ENCODE measurements around the gene DIO1. TPM values are rescaled to one million over a fixed set of nuclear protein-coding genes. Genes with fewer than 3 reads are reported as not detected.

DIO1 gene
- total RNA-seq, 1 experiment from 2014 or later = not detected

- no peaks in the 10 kb centered on the region for H3K27me3 ChIP-seq (ENCODE audit: low read length)
- no peak for DNase-seq
- H3K4me2 ChIP-seq (ENCODE audit: low read depth, low read length, poor library complexity, severe bottlenecking) = no peak overlapping the region
- peaks cover 52% of the 10 kb centered on the region for H3K36me3 ChIP-seq (ENCODE audit: insufficient read depth, low read length)
- no peak overlapping the region for H3K9ac ChIP-seq (ENCODE audit: low read length)
- H3K4me3 ChIP-seq (ENCODE audit: low read length) = no peak overlapping the region
- no peaks in the 10 kb centered on the region for H4K20me1 ChIP-seq (ENCODE audit: insufficient read depth, low read depth, low read length)
- H3K27ac ChIP-seq (ENCODE audit: low read length) = no peak overlapping the region
- H2AFZ ChIP-seq (ENCODE audit: low read length) = no peak overlapping the region
- H3K4me1 ChIP-seq (ENCODE audit: low read length) = peaks cover 13% of the 10 kb centered on the region
- H3K9me3 ChIP-seq (ENCODE audit: low read length) = peaks cover 6% of the 10 kb centered on the region
- no peaks in the 10 kb centered on the region for H3K9me2 ChIP-seq (replicated peaks; ENCODE audit: insufficient read depth, low read length)
- peaks cover 80% of the 10 kb centered on the region for H3K79me2 ChIP-seq (ENCODE audit: low read length)
Measured at GRCh38 chr1:53938136-53938830, 44.3 kb downstream of the DIO1 start.

GRCh38 chr1:53942127-53942957, 48.4 kb downstream of the DIO1 start:
- no peak for DNase-seq
- H3K4me1 ChIP-seq (ENCODE audit: low read length) = peaks cover 33% of the 10 kb centered on the region
- no peak overlapping the region for H3K4me3 ChIP-seq (ENCODE audit: low read length)
- no peaks in the 10 kb centered on the region for H3K27me3 ChIP-seq (ENCODE audit: low read length)
- no peak overlapping the region for H3K27ac ChIP-seq (ENCODE audit: low read length)
- no peaks in the 10 kb centered on the region for H4K20me1 ChIP-seq (ENCODE audit: insufficient read depth, low read depth, low read length)
- H3K4me2 ChIP-seq (ENCODE audit: low read depth, low read length, poor library complexity, severe bottlenecking) = no peak overlapping the region
- H3K79me2 ChIP-seq (ENCODE audit: low read length) = peaks cover 80% of the 10 kb centered on the region
- no peaks in the 10 kb centered on the region for H3K9me2 ChIP-seq (replicated peaks; ENCODE audit: insufficient read depth, low read length)
- no peak overlapping the region for H3K9ac ChIP-seq (ENCODE audit: low read length)
- no peaks in the 10 kb centered on the region for H3K9me3 ChIP-seq (ENCODE audit: low read length)
- peaks cover 24% of the 10 kb centered on the region for H3K36me3 ChIP-seq (ENCODE audit: insufficient read depth, low read length)
- H2AFZ ChIP-seq (ENCODE audit: low read length) = no peak overlapping the region

- H3K9me3 ChIP-seq (ENCODE audit: low read length) = no peaks in the 10 kb centered on the region
- no peak overlapping the region for H3K4me3 ChIP-seq (ENCODE audit: low read length)
- peak overlapping the region; percentile 78 for H3K4me2 ChIP-seq (ENCODE audit: low read depth, low read length, poor library complexity, severe bottlenecking)
Measured at GRCh38 chr1:53943090-53943489, 49.1 kb downstream of the DIO1 start.

GRCh38 chr1:53943490-53944043, 49.6 kb downstream of the DIO1 start:
- Histone ChIP-seq H3K9me2 (replicated peaks; ENCODE audit: insufficient read depth, low read length) (no peaks in the 10 kb centered on the region), H2AFZ (ENCODE audit: low read length) (no peak overlapping the region), H3K9ac (ENCODE audit: low read length) (no peak overlapping the region), H3K9me3 (ENCODE audit: low read length) (no peaks in the 10 kb centered on the region), H4K20me1 (ENCODE audit: insufficient read depth, low read depth, low read length) (no peaks in the 10 kb centered on the region), H3K27ac (ENCODE audit: low read length) (peak overlapping the region; percentile 22; the same call in 1 of the 2 replicates), H3K4me2 (ENCODE audit: low read depth, low read length, poor library complexity, severe bottlenecking) (peak overlapping the region; percentile 78), H3K36me3 (ENCODE audit: insufficient read depth, low read length) (peaks cover 15% of the 10 kb centered on the region; the same call in 1 of the 2 replicates), H3K4me1 (ENCODE audit: low read length) (peaks cover 45% of the 10 kb centered on the region), H3K79me2 (ENCODE audit: low read length) (peaks cover 80% of the 10 kb centered on the region), H3K27me3 (ENCODE audit: low read length) (no peaks in the 10 kb centered on the region), H3K4me3 (ENCODE audit: low read length) (peak overlapping the region; percentile 81; the same call in 1 of the 2 replicates)
- DNase-seq = no peak

More at GRCh38 chr1:53943090-53943489, 49.1 kb downstream of the DIO1 start:
- Histone ChIP-seq H3K27me3 (ENCODE audit: low read length) (no peaks in the 10 kb centered on the region), H3K36me3 (ENCODE audit: insufficient read depth, low read length) (peaks cover 17% of the 10 kb centered on the region), H3K9me2 (replicated peaks; ENCODE audit: insufficient read depth, low read length) (no peaks in the 10 kb centered on the region), H2AFZ (ENCODE audit: low read length) (no peak overlapping the region), H3K79me2 (ENCODE audit: low read length) (peaks cover 80% of the 10 kb centered on the region), H3K27ac (ENCODE audit: low read length) (no peak overlapping the region), H3K4me1 (ENCODE audit: low read length) (peaks cover 40% of the 10 kb centered on the region), H3K9ac (ENCODE audit: low read length) (no peak overlapping the region), H4K20me1 (ENCODE audit: insufficient read depth, low read depth, low read length) (no peaks in the 10 kb centered on the region)
- no peak for DNase-seq

GRCh38 chr1:53944469-53945182, 50.6 kb downstream of the DIO1 start:
- no peaks in the 10 kb centered on the region for H4K20me1 ChIP-seq (ENCODE audit: insufficient read depth, low read depth, low read length)
- peak overlapping the region; percentile 78 for H3K4me2 ChIP-seq (ENCODE audit: low read depth, low read length, poor library complexity, severe bottlenecking)
- peak overlapping the region; percentile 81 for H3K4me3 ChIP-seq (ENCODE audit: low read length)
- peaks cover 85% of the 10 kb centered on the region for H3K79me2 ChIP-seq (ENCODE audit: low read length)
- H3K4me1 ChIP-seq (ENCODE audit: low read length) = peaks cover 54% of the 10 kb centered on the region
- no peaks in the 10 kb centered on the region for H3K27me3 ChIP-seq (ENCODE audit: low read length)
- peak overlapping the region; percentile 81 for H3K9ac ChIP-seq (ENCODE audit: low read length)
- peak overlapping the region; percentile 76 for H3K27ac ChIP-seq (ENCODE audit: low read length)
- peaks cover 10% of the 10 kb centered on the region; the same call in 1 of the 2 replicates for H3K36me3 ChIP-seq (ENCODE audit: insufficient read depth, low read length)
- H2AFZ ChIP-seq (ENCODE audit: low read length) = peak overlapping the region; percentile 68; the same call in 1 of the 2 replicates
- H3K9me3 ChIP-seq (ENCODE audit: low read length) = no peaks in the 10 kb centered on the region
- no peak for DNase-seq
- H3K9me2 ChIP-seq (replicated peaks; ENCODE audit: insufficient read depth, low read length) = no peaks in the 10 kb centered on the region

- Histone ChIP-seq H2AFZ (ENCODE audit: low read length) (peak overlapping the region; percentile 68; the same call in 1 of the 2 replicates), H3K79me2 (ENCODE audit: low read length) (peaks cover 85% of the 10 kb centered on the region)
Measured at GRCh38 chr1:53945183-53945432, 51.1 kb downstream of the DIO1 start.

GRCh38 chr1:53945433-53946251, 51.7 kb downstream of the DIO1 start, which contains the start of gene IFT25:
IFT25 (minus strand) TSS chr1:53945699; CDS start chr1:53940082, 5,617 bp downstream.
- peak within 1 kb of the TSS; percentile 81 for H3K4me3 ChIP-seq (ENCODE audit: low read length)
- H3K9me3 ChIP-seq (ENCODE audit: low read length) = no peaks in the 10 kb centered on the region
- no peaks in the 10 kb centered on the region for H4K20me1 ChIP-seq (ENCODE audit: insufficient read depth, low read depth, low read length)
- peaks cover 57% of the 10 kb centered on the region for H3K4me1 ChIP-seq (ENCODE audit: low read length)
- peak within 1 kb of the TSS; percentile 87 for H3K4me2 ChIP-seq (ENCODE audit: low read depth, low read length, poor library complexity, severe bottlenecking)
- peaks cover 85% of the 10 kb centered on the region for H3K79me2 ChIP-seq (ENCODE audit: low read length)
- peak within 1 kb of the TSS; percentile 76 for H3K27ac ChIP-seq (ENCODE audit: low read length)
- peak within 1 kb of the TSS; percentile 85 for H3K9ac ChIP-seq (ENCODE audit: low read length)
- DNase-seq = peak; percentile 98
- peak within 1 kb of the TSS; percentile 68; the same call in 1 of the 2 replicates for H2AFZ ChIP-seq (ENCODE audit: low read length)
- H3K36me3 ChIP-seq (ENCODE audit: insufficient read depth, low read length) = peaks cover 10% of the 10 kb centered on the region; the same call in 1 of the 2 replicates
- H3K27me3 ChIP-seq (ENCODE audit: low read length) = no peaks in the 10 kb centered on the region
- H3K9me2 ChIP-seq (replicated peaks; ENCODE audit: insufficient read depth, low read length) = no peaks in the 10 kb centered on the region

More at GRCh38 chr1:53945183-53945432, 51.1 kb downstream of the DIO1 start:
- Histone ChIP-seq H3K36me3 (ENCODE audit: insufficient read depth, low read length) (peaks cover 10% of the 10 kb centered on the region; the same call in 1 of the 2 replicates), H4K20me1 (ENCODE audit: insufficient read depth, low read depth, low read length) (no peaks in the 10 kb centered on the region), H3K4me1 (ENCODE audit: low read length) (peaks cover 57% of the 10 kb centered on the region), H3K9me3 (ENCODE audit: low read length) (no peaks in the 10 kb centered on the region), H3K27ac (ENCODE audit: low read length) (peak overlapping the region; percentile 76), H3K27me3 (ENCODE audit: low read length) (no peaks in the 10 kb centered on the region), H3K9me2 (replicated peaks; ENCODE audit: insufficient read depth, low read length) (no peaks in the 10 kb centered on the region), H3K4me3 (ENCODE audit: low read length) (peak overlapping the region; percentile 81), H3K4me2 (ENCODE audit: low read depth, low read length, poor library complexity, severe bottlenecking) (peak overlapping the region; percentile 78), H3K9ac (ENCODE audit: low read length) (peak overlapping the region; percentile 81)
- DNase-seq = no peak

All from Karpas-422 (cell line).